Keratinocyte (primary cell): ENCODE data around the gene ATF7. TPM values are rescaled to one million over a fixed set of nuclear protein-coding genes. Genes with fewer than 3 reads are reported as not detected.

Source experiments
- DNase-seq: peaks from one replicate; pipeline ENCODE4 v3.0.0-alpha.2; 2011; ENCODE audit warnings: low read depth, missing footprints, low spot score
- FAIRE-seq: peaks from 2 replicates; lab custom pipeline; 2011; peaks lifted over from hg19 to GRCh38; lab: Jason Lieb, UNC
- H2AFZ ChIP-seq: 2 replicates; pipeline ENCODE4 v1.6.0; 2012; ENCODE audit warnings: low read length, control low read depth, inconsistent platforms; ENCODE audit not compliant: control insufficient read depth
- H3K27ac ChIP-seq: 2 replicates; pipeline ENCODE4 v1.5.1; 2011; ENCODE audit warnings: low read length; ENCODE audit not compliant: control insufficient read depth, insufficient read depth
- H3K27me3 ChIP-seq: 3 replicates; pipeline ENCODE4 v1.6.0; 2011; ENCODE audit warnings: low read length; ENCODE audit not compliant: control insufficient read depth, insufficient read depth; ENCODE audit errors: extremely low read depth
- H3K36me3 ChIP-seq, 2 experiments: 2 replicates in 1 of 2; 3 replicates in 1 of 2; pipeline ENCODE4 v1.5.1; 2011; ENCODE audit warnings: low read length in 2 of 2, mild to moderate bottlenecking in 1 of 2; ENCODE audit not compliant: control insufficient read depth in 2 of 2, insufficient read depth in 2 of 2; ENCODE audit errors: extremely low read depth in 1 of 2
- H3K4me1 ChIP-seq: 3 replicates; pipeline ENCODE4 v1.5.1; 2011; ENCODE audit warnings: low read length; ENCODE audit not compliant: control insufficient read depth, insufficient read depth; ENCODE audit errors: extremely low read depth
- H3K4me2 ChIP-seq: 3 replicates; pipeline ENCODE4 v1.6.0; 2011; ENCODE audit warnings: low read depth, low read length; ENCODE audit not compliant: control insufficient read depth, insufficient read depth; ENCODE audit errors: extremely low read depth
- H3K4me3 ChIP-seq, 3 experiments: fragments of 200-600 bp in 1 of 3; sonication (generic) in 1 of 3; 2 replicates in 2 of 3; 3 replicates in 1 of 3; pipeline ENCODE4 v1.5.1; 2011 to 2016; ENCODE audit warnings: low read length in 3 of 3, mild to moderate bottlenecking in 3 of 3, control low read depth in 2 of 3, inconsistent platforms in 1 of 3, low read depth in 1 of 3, mixed read lengths in 1 of 3, mixed run types in 1 of 3, moderate library complexity in 1 of 3; ENCODE audit not compliant: control insufficient read depth in 2 of 3, insufficient read depth in 2 of 3; ENCODE audit errors: extremely low read depth in 1 of 3
- H3K79me2 ChIP-seq: 2 replicates; pipeline ENCODE4 v1.6.0; 2012; ENCODE audit warnings: low read length; ENCODE audit not compliant: control insufficient read depth, insufficient read depth
- H3K9ac ChIP-seq: 3 replicates; pipeline ENCODE4 v1.6.0; 2011; ENCODE audit warnings: low read length; ENCODE audit not compliant: control insufficient read depth, insufficient read depth; ENCODE audit errors: extremely low read depth
- H3K9me1 ChIP-seq: 3 replicates; pipeline ENCODE4 v1.6.0; 2011; ENCODE audit warnings: low read length; ENCODE audit not compliant: control insufficient read depth, insufficient read depth; ENCODE audit errors: extremely low read depth
- H3K9me3 ChIP-seq: 2 replicates; pipeline ENCODE4 v1.5.1; 2012; ENCODE audit warnings: low read depth, low read length; ENCODE audit not compliant: control insufficient read depth
- H4K20me1 ChIP-seq: 3 replicates; pipeline ENCODE4 v1.6.0; 2011; ENCODE audit warnings: low read length; ENCODE audit not compliant: control insufficient read depth, insufficient read depth; ENCODE audit errors: extremely low read depth
- EZH2 ChIP-seq: IDR thresholded peaks from one replicate; pipeline ENCODE4 v1.6.1; 2012; ENCODE audit warnings: inconsistent platforms, mild to moderate bottlenecking, low read length, moderate library complexity
- dilution Hi-C: fragments of 300-500 bp; cut with MboI; formaldehyde crosslinking; loops from one replicate; pipeline ENCODE4 v1.7.0; 2020; ENCODE audit warnings: low sequenced_read_pairs; ENCODE audit not compliant: extremely low pct_ligation_motif_present
- polyA plus RNA-seq, 5 experiments: library from polyadenylated mRNA; depleted of rRNA in 3 of 5; stranded (reverse) in 3 of 5; stranded (forward) in 1 of 5; unstranded in 1 of 5; fragments of >200 nt; gene quantifications; 1 replicate in 1 of 5; 2 replicates in 3 of 5; 3 replicates in 1 of 5; pipeline versions ENCODE4 v1.2.1 to v1.2.3, GENCODE V29; 2011 to 2012; ENCODE audit warnings: missing spikeins in 2 of 5, low read depth in 1 of 5, low replicate concordance in 1 of 5
- TF ChIP-seq, protein P1 (sequence below), 3 experiments: IDR thresholded peaks in 1 of 3; conservative IDR thresholded peaks in 1 of 3; optimal IDR thresholded peaks in 1 of 3; 2 replicates in 2 of 3; 3 replicates in 1 of 3; pipeline versions ENCODE3 to v1.5.1; 2011; ENCODE audit warnings: low read length in 3 of 3, mild to moderate bottlenecking in 3 of 3, moderate library complexity in 2 of 3, control low read depth in 1 of 3, inconsistent platforms in 1 of 3; ENCODE audit not compliant: insufficient read depth in 2 of 3; ENCODE audit errors: extremely low read depth in 1 of 3

ATF7 gene
- polyA plus RNA-seq, 1 donor (not counting 4 experiments of a cell fraction or from before 2014, with no cell fraction given): 16.3 TPM

- Histone ChIP-seq H3K4me3 (no peak overlapping the region), H4K20me1 (peaks cover 7% of the 10 kb centered on the region), H3K79me2 (no peaks in the 10 kb centered on the region), H3K36me3 (peaks cover 12 to 25% of the 10 kb centered on the region in 2 experiments), H2AFZ (no peak overlapping the region), H3K9ac (no peak overlapping the region), H3K9me1 (no peaks in the 10 kb centered on the region), H3K4me2 (no peak overlapping the region), H3K27ac (no peak overlapping the region), H3K9me3 (no peaks in the 10 kb centered on the region), H3K4me1 (peaks cover 17% of the 10 kb centered on the region), H3K27me3 (no peaks in the 10 kb centered on the region)
- DNase-seq (no peak), FAIRE-seq (no peak)
- TF ChIP-seq, protein P1, sequence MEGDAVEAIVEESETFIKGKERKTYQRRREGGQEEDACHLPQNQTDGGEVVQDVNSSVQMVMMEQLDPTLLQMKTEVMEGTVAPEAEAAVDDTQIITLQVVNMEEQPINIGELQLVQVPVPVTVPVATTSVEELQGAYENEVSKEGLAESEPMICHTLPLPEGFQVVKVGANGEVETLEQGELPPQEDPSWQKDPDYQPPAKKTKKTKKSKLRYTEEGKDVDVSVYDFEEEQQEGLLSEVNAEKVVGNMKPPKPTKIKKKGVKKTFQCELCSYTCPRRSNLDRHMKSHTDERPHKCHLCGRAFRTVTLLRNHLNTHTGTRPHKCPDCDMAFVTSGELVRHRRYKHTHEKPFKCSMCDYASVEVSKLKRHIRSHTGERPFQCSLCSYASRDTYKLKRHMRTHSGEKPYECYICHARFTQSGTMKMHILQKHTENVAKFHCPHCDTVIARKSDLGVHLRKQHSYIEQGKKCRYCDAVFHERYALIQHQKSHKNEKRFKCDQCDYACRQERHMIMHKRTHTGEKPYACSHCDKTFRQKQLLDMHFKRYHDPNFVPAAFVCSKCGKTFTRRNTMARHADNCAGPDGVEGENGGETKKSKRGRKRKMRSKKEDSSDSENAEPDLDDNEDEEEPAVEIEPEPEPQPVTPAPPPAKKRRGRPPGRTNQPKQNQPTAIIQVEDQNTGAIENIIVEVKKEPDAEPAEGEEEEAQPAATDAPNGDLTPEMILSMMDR (optimal IDR thresholded peaks at IDR 0.05 in 1 of 3, IDR thresholded peaks at IDR 0.05 in 1 of 3, conservative IDR thresholded peaks at IDR 0.05 in 1 of 3; ENCODE audit: extremely low read depth in 1 of 3, insufficient read depth in 2 of 3, low read length in 3 of 3): no peak
- TF ChIP-seq EZH2: no peak
- dilution Hi-C loops: no loop called here
Observed at GRCh38 chr12:53485955-53486735, 140.0 kb downstream of the ATF7 start.

DNA sequence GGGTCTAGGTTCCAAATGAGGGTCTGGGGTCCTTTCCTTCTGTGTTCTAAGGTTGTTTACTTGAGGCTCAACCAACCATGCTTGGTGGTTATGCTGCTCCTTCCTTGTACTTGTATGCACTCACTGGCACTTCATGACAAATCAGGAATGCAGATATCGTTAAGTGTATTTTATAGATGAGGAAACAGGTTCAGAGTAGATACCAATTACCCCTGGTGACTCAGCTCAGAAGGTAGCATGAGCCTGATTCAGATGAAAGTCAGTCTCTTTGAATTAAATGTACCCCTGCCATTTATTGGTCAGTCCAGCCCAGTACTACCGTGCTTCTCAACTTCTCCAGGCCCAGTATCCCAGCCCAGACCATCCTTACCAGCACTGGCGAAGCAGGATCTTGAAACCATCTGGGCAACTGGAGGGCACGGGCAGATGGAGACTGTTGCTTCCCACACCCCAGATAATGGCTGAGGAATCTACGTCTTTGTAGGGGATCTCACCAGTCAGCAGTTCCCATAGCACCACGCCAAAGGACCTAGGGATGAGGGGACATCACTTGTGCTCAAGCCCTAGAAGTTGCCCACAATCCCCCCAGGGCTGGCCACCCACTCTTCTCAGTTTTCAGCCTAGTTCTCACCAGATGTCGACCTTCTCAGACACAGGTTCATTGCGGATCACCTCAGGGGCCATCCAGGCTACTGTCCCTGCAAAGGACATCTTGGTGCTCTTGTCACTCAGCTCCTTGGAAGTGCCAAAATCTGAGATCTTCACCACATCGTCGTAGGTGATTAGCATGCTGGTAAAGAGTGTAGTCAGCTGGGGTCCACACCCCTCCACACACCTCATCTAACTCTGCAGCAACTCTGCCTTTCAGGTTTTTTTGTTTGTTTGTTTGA is 141.3 kb downstream of the ATF7 start:
- FAIRE-seq: no peak
- H3K79me2 ChIP-seq: no peaks in the 10 kb centered on the region
- no peaks in the 10 kb centered on the region for H3K9me3 ChIP-seq
- no peak overlapping the region for H3K4me2 ChIP-seq
- H4K20me1 ChIP-seq: peaks cover 11% of the 10 kb centered on the region
- H3K27me3 ChIP-seq: no peaks in the 10 kb centered on the region
- TF ChIP-seq, protein P1 (optimal IDR thresholded peaks at IDR 0.05 in 1 of 3, IDR thresholded peaks at IDR 0.05 in 1 of 3, conservative IDR thresholded peaks at IDR 0.05 in 1 of 3; ENCODE audit: extremely low read depth in 1 of 3, insufficient read depth in 2 of 3, low read length in 3 of 3): no peak
- TF ChIP-seq EZH2: no peak
- peaks cover 23% of the 10 kb centered on the region for H3K4me1 ChIP-seq
- no peak overlapping the region for H3K27ac ChIP-seq
- no peak overlapping the region for H3K4me3 ChIP-seq
- no peak for DNase-seq
- H3K36me3 ChIP-seq: peaks cover 13 to 32% of the 10 kb centered on the region in 2 experiments
- no peak overlapping the region for H3K9ac ChIP-seq
- H3K9me1 ChIP-seq: peaks cover 3% of the 10 kb centered on the region
- no peak overlapping the region for H2AFZ ChIP-seq
- dilution Hi-C loops: no loop called here
